ENCODE measurements around the gene SLC22A1.

The SLC22A1 gene

GRCh38 chr6:160198606-160199211 lies 77.1 kb downstream of the SLC22A1 start:
- no peak for TF ChIP-seq REST (IDR thresholded peaks at IDR 0.05; ENCODE audit: low read depth)
- TF ChIP-seq FOXM1 (IDR thresholded peaks at IDR 0.05; ENCODE audit: borderline replicate concordance, low read depth) = no peak
- TF ChIP-seq CEBPB (IDR thresholded peaks at IDR 0.05) = no peak
- TF ChIP-seq TEAD4 (IDR thresholded peaks at IDR 0.05) = no peak
- no peak for TF ChIP-seq CREB1 (IDR thresholded peaks at IDR 0.05; ENCODE audit: low read depth)
- TF ChIP-seq RAD21 (IDR thresholded peaks at IDR 0.05; ENCODE audit: low read depth) = no peak
- no peak for TF ChIP-seq EP300 (IDR thresholded peaks at IDR 0.05; ENCODE audit: borderline replicate concordance)
- no peak for TF ChIP-seq MAX (IDR thresholded peaks at IDR 0.05)
- TF ChIP-seq TCF12 (IDR thresholded peaks at IDR 0.05; ENCODE audit: low read depth) = no peak
- TF ChIP-seq EGR1 (IDR thresholded peaks at IDR 0.05) = no peak
- TF ChIP-seq ZBTB7A (IDR thresholded peaks at IDR 0.05; ENCODE audit: low read depth) = no peak
- no peak for TF ChIP-seq USF1 (IDR thresholded peaks at IDR 0.05)
- no peak for TF ChIP-seq NFIC (IDR thresholded peaks at IDR 0.05)
- TF ChIP-seq TAF1 (IDR thresholded peaks at IDR 0.05; ENCODE audit: low read depth) = no peak
- TF ChIP-seq YY1 (IDR thresholded peaks at IDR 0.05; ENCODE audit: low read depth) = no peak

GRCh38 chr6:160201061-160201460 lies 79.4 kb downstream of the SLC22A1 start:
- TF ChIP-seq FOXM1 (IDR thresholded peaks at IDR 0.05; ENCODE audit: borderline replicate concordance, low read depth) (no peak), EP300 (IDR thresholded peaks at IDR 0.05; ENCODE audit: borderline replicate concordance) (no peak), CEBPB (IDR thresholded peaks at IDR 0.05) (no peak), REST (IDR thresholded peaks at IDR 0.05; ENCODE audit: low read depth) (no peak), YY1 (IDR thresholded peaks at IDR 0.05; ENCODE audit: low read depth) (no peak), MAX (IDR thresholded peaks at IDR 0.05) (no peak), TEAD4 (IDR thresholded peaks at IDR 0.05) (no peak), CREB1 (IDR thresholded peaks at IDR 0.05; ENCODE audit: low read depth) (no peak), TAF1 (IDR thresholded peaks at IDR 0.05; ENCODE audit: low read depth) (no peak), USF1 (IDR thresholded peaks at IDR 0.05) (no peak), EGR1 (IDR thresholded peaks at IDR 0.05) (no peak), ZBTB7A (IDR thresholded peaks at IDR 0.05; ENCODE audit: low read depth) (no peak), NFIC (IDR thresholded peaks at IDR 0.05) (no peak), TCF12 (IDR thresholded peaks at IDR 0.05; ENCODE audit: low read depth) (no peak), RAD21 (IDR thresholded peaks at IDR 0.05; ENCODE audit: low read depth) (no peak)

GRCh38 chr6:160202411-160202810 lies 80.8 kb downstream of the SLC22A1 start:
- TF ChIP-seq TEAD4 (IDR thresholded peaks at IDR 0.05) (no peak), NFIC (IDR thresholded peaks at IDR 0.05) (no peak), TAF1 (IDR thresholded peaks at IDR 0.05; ENCODE audit: low read depth) (no peak)

GRCh38 chr6:160203076-160203475 lies 81.5 kb downstream of the SLC22A1 start:
- TF ChIP-seq TCF12 (IDR thresholded peaks at IDR 0.05; ENCODE audit: low read depth) (no peak), RAD21 (IDR thresholded peaks at IDR 0.05; ENCODE audit: low read depth) (no peak), USF1 (IDR thresholded peaks at IDR 0.05) (no peak), CREB1 (IDR thresholded peaks at IDR 0.05; ENCODE audit: low read depth) (no peak), NFIC (IDR thresholded peaks at IDR 0.05) (no peak), FOXM1 (IDR thresholded peaks at IDR 0.05; ENCODE audit: borderline replicate concordance, low read depth) (no peak), MAX (IDR thresholded peaks at IDR 0.05) (no peak), YY1 (IDR thresholded peaks at IDR 0.05; ENCODE audit: low read depth) (no peak), EGR1 (IDR thresholded peaks at IDR 0.05) (no peak), CEBPB (IDR thresholded peaks at IDR 0.05) (no peak), ZBTB7A (IDR thresholded peaks at IDR 0.05; ENCODE audit: low read depth) (no peak), TAF1 (IDR thresholded peaks at IDR 0.05; ENCODE audit: low read depth) (no peak), EP300 (IDR thresholded peaks at IDR 0.05; ENCODE audit: borderline replicate concordance) (no peak)

GRCh38 chr6:160203522-160203921 lies 81.9 kb downstream of the SLC22A1 start:
- no peak for TF ChIP-seq CEBPB (IDR thresholded peaks at IDR 0.05)
- no peak for TF ChIP-seq RAD21 (IDR thresholded peaks at IDR 0.05; ENCODE audit: low read depth)
- TF ChIP-seq NFIC (IDR thresholded peaks at IDR 0.05) = no peak
- no peak for TF ChIP-seq TAF1 (IDR thresholded peaks at IDR 0.05; ENCODE audit: low read depth)
- TF ChIP-seq CREB1 (IDR thresholded peaks at IDR 0.05; ENCODE audit: low read depth) = no peak
- TF ChIP-seq TCF12 (IDR thresholded peaks at IDR 0.05; ENCODE audit: low read depth) = no peak
- no peak for TF ChIP-seq USF1 (IDR thresholded peaks at IDR 0.05)
- TF ChIP-seq MAX (IDR thresholded peaks at IDR 0.05) = no peak
- no peak for TF ChIP-seq ZBTB7A (IDR thresholded peaks at IDR 0.05; ENCODE audit: low read depth)
- TF ChIP-seq REST (IDR thresholded peaks at IDR 0.05; ENCODE audit: low read depth) = no peak
- TF ChIP-seq YY1 (IDR thresholded peaks at IDR 0.05; ENCODE audit: low read depth) = no peak

Data from Ishikawa (cell line).